ENCODE data around the gene OR5AP2.
"Not testable (repeated sequence)": the region's sequence is repeated elsewhere in the genome, so short reads cannot be mapped to it uniquely, and the experiment has no call there.

DNA sequence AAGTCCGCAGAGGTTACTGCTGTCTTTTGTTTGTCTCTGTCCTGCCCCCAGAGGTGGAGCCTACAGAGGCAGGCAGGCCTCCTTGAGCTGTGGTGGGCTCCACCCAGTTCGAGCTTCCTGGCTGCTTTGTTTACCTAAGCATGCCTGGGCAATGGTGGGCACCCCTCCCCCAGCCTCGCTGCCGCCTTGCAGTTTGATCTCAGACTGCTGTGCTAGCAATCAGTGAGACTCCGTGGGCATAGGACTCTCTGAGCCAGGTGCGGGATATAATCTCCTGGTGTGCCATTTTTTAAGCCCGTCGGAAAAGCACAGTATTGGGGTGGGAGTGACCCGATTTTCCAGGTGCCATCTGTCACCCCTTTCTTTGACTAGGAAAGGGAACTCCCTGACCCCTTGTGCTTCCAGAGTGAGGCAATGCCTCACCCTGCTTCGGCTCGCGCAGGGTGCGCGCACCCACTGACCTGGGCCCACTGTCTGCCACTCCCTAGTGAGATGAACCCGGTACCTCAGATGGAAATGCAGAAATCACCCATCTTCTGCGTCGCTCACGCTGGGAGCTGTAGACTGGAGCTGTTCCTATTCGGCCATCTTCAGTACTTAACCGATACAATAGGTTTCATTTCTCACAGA lies 50.0 kb downstream of the OR5AP2 start:
- TF ChIP-seq, protein P1, sequence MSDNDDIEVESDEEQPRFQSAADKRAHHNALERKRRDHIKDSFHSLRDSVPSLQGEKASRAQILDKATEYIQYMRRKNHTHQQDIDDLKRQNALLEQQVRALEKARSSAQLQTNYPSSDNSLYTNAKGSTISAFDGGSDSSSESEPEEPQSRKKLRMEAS (IDR thresholded peaks at IDR 0.05): not testable (repeated sequence)
- TF ChIP-seq CEBPB (IDR thresholded peaks at IDR 0.05); RNF2 (IDR thresholded peaks at IDR 0.05; ENCODE audit: borderline replicate concordance, low read depth); FOSB (CRISPR knock-in tag; IDR thresholded peaks at IDR 0.05); POLR2A (IDR thresholded peaks at IDR 0.05; ENCODE audit: low read length); KDM5A (IDR thresholded peaks at IDR 0.05); HDAC2 (IDR thresholded peaks at IDR 0.05); CHD4 (IDR thresholded peaks at IDR 0.05; ENCODE audit: borderline replicate concordance); CHD2 (IDR thresholded peaks at IDR 0.05; ENCODE audit: low read length, partially characterized antibody): not testable (repeated sequence)
- TF ChIP-seq, protein P2, sequence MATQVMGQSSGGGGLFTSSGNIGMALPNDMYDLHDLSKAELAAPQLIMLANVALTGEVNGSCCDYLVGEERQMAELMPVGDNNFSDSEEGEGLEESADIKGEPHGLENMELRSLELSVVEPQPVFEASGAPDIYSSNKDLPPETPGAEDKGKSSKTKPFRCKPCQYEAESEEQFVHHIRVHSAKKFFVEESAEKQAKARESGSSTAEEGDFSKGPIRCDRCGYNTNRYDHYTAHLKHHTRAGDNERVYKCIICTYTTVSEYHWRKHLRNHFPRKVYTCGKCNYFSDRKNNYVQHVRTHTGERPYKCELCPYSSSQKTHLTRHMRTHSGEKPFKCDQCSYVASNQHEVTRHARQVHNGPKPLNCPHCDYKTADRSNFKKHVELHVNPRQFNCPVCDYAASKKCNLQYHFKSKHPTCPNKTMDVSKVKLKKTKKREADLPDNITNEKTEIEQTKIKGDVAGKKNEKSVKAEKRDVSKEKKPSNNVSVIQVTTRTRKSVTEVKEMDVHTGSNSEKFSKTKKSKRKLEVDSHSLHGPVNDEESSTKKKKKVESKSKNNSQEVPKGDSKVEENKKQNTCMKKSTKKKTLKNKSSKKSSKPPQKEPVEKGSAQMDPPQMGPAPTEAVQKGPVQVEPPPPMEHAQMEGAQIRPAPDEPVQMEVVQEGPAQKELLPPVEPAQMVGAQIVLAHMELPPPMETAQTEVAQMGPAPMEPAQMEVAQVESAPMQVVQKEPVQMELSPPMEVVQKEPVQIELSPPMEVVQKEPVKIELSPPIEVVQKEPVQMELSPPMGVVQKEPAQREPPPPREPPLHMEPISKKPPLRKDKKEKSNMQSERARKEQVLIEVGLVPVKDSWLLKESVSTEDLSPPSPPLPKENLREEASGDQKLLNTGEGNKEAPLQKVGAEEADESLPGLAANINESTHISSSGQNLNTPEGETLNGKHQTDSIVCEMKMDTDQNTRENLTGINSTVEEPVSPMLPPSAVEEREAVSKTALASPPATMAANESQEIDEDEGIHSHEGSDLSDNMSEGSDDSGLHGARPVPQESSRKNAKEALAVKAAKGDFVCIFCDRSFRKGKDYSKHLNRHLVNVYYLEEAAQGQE (IDR thresholded peaks at IDR 0.05): not testable (repeated sequence)
- TF ChIP-seq, protein P3, sequence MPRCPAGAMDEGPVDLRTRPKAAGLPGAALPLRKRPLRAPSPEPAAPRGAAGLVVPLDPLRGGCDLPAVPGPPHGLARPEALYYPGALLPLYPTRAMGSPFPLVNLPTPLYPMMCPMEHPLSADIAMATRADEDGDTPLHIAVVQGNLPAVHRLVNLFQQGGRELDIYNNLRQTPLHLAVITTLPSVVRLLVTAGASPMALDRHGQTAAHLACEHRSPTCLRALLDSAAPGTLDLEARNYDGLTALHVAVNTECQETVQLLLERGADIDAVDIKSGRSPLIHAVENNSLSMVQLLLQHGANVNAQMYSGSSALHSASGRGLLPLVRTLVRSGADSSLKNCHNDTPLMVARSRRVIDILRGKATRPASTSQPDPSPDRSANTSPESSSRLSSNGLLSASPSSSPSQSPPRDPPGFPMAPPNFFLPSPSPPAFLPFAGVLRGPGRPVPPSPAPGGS (IDR thresholded peaks at IDR 0.05): not testable (repeated sequence)
- TF ChIP-seq, protein P4, sequence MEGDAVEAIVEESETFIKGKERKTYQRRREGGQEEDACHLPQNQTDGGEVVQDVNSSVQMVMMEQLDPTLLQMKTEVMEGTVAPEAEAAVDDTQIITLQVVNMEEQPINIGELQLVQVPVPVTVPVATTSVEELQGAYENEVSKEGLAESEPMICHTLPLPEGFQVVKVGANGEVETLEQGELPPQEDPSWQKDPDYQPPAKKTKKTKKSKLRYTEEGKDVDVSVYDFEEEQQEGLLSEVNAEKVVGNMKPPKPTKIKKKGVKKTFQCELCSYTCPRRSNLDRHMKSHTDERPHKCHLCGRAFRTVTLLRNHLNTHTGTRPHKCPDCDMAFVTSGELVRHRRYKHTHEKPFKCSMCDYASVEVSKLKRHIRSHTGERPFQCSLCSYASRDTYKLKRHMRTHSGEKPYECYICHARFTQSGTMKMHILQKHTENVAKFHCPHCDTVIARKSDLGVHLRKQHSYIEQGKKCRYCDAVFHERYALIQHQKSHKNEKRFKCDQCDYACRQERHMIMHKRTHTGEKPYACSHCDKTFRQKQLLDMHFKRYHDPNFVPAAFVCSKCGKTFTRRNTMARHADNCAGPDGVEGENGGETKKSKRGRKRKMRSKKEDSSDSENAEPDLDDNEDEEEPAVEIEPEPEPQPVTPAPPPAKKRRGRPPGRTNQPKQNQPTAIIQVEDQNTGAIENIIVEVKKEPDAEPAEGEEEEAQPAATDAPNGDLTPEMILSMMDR (IDR thresholded peaks at IDR 0.05): not testable (repeated sequence)

Data from A549 (cell line).